HG02571 (cell line): Measurements from ENCODE around the gene KCNJ1.

ENCODE experiments used
- ATAC-seq: cut with Tn5 transposase; IDR thresholded peaks from one replicate; pipeline ENCODE4 v1.9.1; 2021; ENCODE audit warnings: mild to moderate bottlenecking, moderate library complexity; ENCODE audit not compliant: unreplicated experiment

Gene KCNJ1

DNA sequence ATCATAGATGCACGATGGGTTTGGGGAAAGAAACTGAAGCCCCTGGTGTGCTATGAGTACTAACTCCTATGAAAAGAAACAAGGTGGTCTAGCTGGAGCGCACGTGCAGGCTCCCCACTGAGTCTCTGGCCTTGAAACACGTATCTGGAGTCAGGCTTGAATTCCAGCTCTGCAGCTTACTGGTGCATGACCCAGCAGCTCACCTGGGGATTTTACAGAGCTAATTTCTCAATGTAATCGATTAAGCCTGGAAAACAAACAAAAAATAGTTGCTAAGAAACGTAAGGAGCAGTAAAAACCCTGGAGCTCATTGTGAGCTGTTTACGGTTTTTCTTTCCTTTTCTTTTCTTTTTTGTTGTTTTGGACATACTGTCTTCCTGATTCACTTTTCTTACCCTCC, 12.3 kb downstream of the KCNJ1 start:
- ATAC-seq: no peak

GRCh38 chr11:128853559-128853958, 13.5 kb downstream of the KCNJ1 start:
- no peak for ATAC-seq

DNA sequence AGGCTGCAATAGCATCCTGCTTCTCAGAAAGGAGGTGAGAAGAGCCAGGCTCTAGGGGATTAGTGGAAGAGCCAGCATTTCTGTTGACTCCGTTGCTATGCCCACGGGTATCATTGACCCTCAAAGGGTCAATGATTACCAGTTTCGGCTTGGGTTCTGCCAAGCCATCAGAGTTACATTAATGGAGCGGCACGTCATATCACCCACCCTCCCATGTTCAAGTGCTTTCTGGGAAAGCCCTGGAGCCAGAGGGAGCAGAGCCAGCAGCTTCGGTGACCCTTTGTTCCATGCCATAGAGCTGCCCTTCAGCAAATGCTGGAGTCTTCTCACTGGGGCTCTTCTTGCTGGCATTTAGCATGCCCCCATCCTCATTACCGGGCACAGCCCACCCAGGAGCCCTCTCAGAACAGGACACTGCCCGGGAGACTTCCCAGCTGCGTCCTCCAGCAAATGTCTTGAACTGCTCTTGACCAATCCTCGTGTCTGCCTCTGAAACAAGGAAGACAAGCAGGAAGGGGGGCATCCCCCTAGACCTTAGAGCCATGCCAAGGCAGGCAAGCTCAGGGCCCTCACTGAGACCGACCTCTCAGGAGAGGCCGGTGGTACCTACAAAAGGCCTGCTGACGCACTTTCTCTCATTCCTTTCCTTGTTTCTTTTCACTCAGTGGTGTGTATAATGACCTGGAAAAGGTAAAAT, 14.6 kb downstream of the KCNJ1 start:
- no peak for ATAC-seq

DNA sequence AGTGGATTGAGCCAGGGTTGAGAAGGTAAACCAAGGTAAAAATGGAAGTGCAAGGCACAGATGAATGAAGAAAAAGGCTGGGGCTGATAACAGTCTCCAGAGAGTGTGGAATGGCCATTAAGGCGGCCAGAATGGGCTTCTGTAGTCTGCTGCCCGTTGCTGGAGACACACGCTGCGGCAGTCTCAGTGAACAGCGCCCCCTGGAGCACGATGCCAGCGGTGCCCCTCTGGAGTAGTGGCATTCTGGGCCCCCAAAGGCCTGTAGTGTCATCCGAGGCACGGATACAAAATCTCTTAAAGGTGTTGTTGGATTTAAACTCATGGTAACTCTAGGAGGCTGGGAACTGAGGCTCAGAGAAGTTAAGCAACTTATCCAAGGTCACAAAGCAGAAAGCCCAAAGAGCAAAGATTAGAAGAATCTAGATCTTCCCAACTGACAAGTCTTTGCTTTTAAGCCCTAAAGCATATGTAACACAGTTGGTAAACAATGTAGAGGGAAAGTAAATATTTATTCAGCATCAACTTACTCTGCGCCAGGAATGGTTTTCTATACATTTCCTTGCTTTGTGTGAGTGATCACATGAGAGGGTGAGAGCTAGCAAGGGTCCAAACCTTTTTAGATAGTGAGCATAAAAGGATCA, 18.2 kb downstream of the KCNJ1 start:
- ATAC-seq: no peak

- no peak for ATAC-seq
Observed at GRCh38 chr11:128846985-128847384, 20.1 kb downstream of the KCNJ1 start.

- ATAC-seq: no peak
Observed at GRCh38 chr11:128845334-128845780, 21.7 kb downstream of the KCNJ1 start.

- no peak for ATAC-seq
Observed at GRCh38 chr11:128843198-128843785, 23.8 kb downstream of the KCNJ1 start.

DNA sequence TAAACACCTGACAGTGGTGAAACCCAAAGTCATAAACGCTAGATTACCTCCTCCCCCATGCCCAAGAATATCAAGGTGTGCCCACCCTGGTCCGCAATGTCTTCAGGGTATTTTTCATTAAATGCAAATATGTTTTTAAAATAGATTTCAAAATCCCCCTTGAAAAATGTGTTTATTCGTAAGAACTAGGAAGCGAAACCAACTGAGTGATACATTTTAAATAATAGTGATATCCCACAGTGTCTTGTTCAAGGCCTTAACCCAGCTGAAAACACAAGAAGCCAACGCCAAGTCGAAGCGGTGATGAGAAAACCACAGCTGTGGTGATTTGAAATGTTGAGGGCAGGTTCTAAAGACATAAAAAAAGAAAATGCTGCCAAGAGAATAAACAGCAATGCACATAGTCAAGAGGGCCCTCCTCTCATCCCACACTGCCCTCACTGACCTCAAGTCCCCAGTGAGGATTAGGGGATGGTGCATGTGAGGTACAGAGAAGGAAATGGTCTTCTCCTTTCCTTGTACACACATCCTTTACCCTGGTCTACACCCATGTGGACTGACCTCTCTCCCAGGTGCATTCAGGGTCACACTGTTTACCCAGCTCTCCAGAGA, 25.5 kb downstream of the KCNJ1 start:
- peak; percentile 51 for ATAC-seq

GRCh38 chr11:128840783-128841182, 26.3 kb downstream of the KCNJ1 start:
- ATAC-seq: no peak

DNA sequence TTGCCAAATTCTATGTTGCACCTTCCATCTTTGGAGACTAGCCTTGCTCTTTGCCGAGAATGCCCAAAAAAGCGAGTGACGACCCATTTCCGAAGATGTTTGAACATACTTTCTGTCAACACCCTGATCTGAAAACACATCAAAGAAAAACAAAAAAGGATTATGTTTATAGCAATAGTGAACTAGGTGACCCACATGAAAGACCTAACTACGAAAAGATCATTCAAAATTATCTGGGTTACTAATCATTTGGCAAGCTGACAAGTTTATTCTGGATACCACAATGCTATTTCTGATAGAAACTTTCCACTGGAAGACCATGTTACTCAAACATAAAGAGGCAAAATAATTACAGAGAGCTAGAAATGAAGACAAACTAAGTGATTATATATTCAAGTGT, 27.0 kb downstream of the KCNJ1 start:
- no peak for ATAC-seq

DNA sequence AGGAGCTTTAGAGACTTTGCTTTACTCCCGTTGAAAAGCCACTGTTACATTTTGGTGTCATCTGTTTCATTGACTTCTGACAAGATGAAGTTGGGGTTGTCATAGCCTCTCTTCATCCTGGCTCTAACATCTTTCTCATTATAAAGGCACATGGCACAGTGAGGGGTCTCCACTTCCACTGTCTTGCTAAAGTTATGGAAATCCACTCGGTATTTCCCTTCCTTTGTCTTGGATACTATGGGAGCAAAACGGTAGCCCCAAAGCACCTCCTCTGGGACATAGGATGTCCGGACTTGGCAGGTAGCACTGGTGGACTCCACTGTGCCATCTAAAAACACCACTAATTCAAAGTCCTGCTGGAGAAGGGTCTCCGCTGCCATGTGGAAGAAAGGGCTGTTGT, 28.0 kb downstream of the KCNJ1 start:
- ATAC-seq: no peak

- ATAC-seq: no peak
Observed at GRCh38 chr11:128837627-128838026, 29.5 kb downstream of the KCNJ1 start.

DNA sequence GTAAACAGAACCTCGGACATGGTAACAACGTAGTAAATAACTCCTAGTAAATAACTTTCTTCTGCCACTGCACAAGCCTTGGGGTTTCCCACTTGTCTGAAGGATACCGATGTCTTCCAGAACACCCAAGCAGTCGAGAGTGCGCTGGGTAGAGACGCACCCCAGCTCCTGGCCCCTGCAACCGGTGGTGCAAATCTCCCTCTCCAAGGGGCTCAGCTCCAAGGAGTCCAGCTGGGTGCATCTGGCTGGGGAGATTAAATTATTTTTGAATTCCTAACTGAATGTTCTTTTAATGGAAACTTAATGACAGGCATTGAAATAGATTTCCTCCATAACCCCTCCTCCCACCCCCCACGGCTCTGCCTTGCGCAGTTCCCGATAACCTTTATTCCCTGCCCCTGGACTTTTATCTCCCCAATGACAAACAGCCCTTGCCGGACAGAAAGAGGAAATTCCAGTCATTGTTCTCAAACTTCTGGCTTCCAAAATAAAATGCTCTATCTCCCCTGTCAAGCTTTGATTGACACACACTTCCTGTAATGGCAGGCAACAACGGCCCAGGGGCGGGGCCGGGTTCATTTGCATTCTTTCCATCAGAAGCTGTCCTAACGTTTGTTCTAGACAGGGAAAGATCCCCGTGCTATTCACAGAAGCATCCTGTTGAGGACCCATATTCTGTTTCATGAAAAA, 31.2 kb downstream of the KCNJ1 start:
- no peak for ATAC-seq

DNA sequence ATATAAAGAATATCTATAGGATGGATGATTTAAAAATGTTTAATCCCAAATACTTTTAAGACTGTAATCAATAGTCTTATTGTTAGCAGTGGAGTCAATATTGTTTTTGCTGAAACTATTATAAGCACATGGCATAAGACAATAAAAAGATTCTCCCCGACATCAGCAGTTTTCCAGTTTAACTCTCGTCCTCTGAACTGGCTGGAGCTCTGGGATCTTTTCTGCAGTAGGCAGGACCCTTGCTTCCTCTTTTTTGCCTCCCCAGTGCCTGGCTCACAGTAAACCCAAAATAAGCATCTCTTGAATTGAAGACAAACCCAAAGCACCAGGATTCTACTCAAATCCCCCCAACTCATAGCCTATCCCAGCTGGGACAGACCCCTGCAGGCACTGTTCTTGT, 32.9 kb downstream of the KCNJ1 start:
- ATAC-seq: no peak

- peak; percentile 47 for ATAC-seq
Observed at GRCh38 chr11:128832121-128832497, 35.0 kb downstream of the KCNJ1 start.

DNA sequence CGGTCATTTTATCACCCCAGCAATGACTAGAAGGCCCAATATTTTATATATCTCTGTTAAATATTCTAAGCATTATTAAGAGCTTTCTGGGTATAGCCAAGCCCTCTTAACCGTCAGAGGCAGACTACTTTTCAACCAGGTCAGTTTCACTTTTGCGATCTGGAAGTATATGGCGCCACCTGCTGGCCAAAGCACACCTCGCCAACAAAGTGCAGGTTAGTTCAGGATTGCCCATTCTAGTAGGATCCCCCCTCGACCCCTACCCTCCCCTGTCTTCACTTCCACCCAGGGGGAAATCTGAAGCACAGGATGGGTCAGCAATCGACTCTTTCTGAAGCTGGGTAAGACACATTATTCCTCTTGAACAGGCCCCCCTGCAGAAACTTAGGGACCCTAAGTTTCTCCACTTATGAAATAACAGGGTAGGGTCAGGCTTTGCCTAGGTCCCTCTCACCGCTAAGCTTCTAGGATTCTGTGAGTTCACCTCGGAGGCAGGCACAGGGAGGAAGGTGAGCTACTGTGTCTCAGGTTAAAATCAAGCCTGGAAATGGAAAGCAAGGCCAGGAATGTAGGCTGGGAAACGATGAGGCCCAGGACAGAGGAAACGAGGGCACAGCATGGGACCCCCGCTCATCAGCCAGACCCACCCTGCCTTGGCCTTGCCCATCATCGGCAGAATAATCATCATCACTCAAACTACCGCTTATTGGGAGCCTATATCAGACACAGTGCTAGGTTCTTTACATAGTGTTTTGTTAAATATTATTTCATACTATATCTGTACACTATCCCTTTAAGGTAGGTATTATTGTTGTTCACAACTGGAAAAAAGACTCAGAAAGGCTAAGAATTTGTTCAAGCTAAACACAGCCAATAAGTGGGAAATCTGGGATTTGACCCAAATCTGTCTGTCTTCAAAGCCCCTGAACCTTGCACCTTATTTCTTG, 35.6 kb downstream of the KCNJ1 start:
- ATAC-seq: peak; percentile 72

DNA sequence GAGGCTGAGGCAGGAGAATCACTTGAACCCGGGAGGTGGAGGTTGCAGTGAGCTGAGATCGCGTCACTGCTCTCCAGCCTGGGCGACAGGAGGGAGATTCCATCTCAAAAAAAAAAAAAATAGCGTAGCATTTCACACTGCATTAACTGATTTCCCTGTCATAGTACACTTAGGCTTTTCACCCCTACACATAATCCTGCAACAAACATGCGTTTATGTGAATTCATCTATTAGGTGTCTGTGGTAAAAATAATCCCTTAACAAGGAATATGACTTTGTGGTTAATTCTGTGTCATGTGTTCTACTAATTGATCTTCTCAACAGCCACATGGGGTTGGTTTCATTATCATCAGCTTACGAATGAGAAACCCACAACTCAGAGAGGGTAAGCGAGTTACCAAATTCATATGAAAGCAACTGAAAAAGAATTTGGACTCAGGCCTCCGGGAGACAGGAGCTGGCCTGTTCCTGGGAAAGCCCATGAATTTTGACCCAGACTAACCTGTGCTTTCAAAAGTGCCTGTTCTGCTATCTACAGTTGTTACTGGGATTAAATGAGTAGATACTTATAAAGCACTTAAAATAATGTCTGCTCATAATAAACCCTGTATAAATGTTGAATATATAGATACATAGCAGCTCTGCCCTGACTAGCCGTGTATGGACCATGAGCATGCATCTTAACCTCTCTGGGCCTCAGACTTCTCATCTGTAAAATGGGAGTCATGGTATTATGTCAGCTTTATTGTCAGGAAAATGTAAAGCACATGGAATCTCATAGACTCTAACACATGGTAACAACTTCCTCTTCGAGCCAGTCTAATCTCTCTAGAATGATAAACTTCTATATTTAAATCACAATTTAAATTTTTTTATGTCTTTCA, 36.6 kb downstream of the KCNJ1 start:
- ATAC-seq: peak; percentile 24

DNA sequence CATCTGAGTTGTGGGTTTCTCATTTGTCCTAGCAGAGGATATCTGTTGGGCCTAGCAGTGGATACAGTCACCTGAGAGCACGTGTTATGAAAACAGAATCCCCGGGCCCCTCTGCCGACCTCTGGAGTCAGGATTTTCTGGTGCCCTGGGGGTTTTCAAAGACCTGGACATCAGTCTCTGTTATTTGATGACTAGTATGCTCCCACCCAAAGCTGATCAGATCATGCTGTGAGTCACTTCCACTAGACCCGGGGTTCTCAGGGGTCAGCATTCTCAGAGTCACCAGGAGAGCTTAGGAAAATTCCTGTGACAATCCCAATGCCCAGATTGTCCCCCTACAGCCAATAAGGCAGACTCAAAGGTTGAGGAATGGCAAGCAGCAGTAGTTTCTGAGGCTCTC, 38.7 kb downstream of the KCNJ1 start:
- no peak for ATAC-seq

GRCh38 chr11:128827191-128827893, 39.8 kb downstream of the KCNJ1 start:
- no peak for ATAC-seq
